GM21576 (cell line): Measurements from ENCODE around the gene FRMD4A.

Experiments
- ATAC-seq: cut with Tn5 transposase; IDR thresholded peaks from one replicate; pipeline ENCODE4 v1.9.1; 2021; ENCODE audit warnings: mild to moderate bottlenecking, moderate library complexity; ENCODE audit not compliant: unreplicated experiment

Gene FRMD4A

DNA sequence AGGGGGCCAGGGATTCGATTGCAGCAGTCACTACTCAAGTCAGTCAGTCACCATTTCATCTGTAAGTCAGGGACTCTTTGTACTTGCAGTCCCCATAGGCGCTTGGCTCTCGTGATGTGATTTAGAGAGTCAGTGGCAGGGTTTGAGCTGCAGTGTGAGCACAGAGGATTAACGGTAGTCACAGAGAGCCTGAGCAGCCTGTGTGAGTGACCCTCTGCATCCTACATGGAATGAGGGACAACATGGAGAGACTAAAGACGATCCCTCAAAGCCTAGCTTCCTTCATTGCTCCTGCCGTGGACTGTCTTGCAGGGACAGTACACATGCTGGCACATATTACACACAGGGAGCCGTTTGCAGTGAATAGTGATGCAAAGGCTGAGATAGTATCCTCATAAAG lies 687.7 kb downstream of the FRMD4A start:
- ATAC-seq, result no peak

- no peak for ATAC-seq
These were observed 688.4 kb downstream of the FRMD4A start for GRCh38 chr10:13642293-13642692.

- ATAC-seq, result no peak
These were observed 692.8 kb downstream of the FRMD4A start for GRCh38 chr10:13637894-13638293.

DNA sequence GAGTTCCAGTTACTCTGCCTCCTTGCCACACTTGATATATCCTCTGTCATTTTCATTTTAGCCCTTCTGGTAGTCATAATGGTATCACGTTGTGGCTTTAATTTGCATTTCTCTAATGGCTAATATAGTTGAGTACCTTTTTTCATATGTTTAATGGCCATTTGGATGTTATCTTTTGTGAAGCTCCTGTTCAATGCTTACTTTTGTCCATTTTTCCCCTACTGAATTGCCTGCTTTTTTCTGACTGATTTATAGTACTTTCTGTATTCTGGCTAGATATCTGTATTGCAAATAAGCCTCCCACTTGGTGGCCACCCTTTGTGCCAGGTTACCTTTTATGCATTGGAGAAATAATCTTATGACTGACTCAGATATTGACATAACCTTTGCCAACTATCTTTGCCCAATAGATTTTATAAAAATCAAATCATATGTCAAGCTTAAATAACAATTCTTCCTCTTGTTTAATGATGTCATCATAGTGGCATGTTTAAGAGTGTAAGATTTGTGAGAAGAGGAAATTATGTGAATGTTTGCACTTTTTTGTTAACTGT lies 693.3 kb downstream of the FRMD4A start:
- ATAC-seq, result no peak

DNA sequence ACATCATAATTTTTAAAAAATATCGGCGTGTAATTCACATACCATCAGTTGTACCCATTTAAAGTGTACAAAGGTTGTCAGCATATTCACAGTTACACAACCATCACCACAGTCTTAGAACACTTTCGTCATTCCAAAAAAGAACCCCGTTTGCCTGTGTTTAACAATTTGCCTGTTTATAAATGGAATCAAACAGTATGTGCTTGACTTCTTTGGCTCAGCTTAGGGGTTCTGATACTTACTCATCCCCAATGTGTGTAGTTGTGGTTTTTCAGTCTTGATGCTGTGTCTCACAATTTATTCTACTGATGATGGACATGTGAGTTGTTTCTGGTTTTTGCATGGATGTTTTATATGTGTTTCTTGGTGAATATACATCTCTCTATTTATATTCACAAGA lies 693.9 kb downstream of the FRMD4A start:
- ATAC-seq, result no peak

- no peak for ATAC-seq
These were observed 696.5 kb downstream of the FRMD4A start for GRCh38 chr10:13634207-13634606.

DNA sequence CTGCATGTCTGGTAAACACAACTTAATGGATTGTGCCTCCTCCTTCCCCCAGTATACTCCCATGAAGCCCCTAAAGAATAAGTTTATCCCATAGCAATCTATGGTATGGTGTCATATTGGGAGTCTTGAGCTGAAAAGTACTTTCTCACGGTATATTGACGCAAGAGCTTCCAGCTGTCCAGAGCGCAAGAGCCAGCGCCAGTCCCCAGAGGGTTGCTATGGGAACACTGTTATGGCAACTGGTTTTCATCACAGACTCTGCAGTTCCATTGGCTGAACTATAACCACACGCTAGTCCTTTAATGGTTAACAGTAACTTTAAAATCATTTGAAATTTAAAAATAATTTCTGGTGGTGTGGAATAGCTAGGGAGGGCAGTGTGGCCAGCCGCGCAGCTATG lies 697.0 kb downstream of the FRMD4A start:
- ATAC-seq, result no peak

DNA sequence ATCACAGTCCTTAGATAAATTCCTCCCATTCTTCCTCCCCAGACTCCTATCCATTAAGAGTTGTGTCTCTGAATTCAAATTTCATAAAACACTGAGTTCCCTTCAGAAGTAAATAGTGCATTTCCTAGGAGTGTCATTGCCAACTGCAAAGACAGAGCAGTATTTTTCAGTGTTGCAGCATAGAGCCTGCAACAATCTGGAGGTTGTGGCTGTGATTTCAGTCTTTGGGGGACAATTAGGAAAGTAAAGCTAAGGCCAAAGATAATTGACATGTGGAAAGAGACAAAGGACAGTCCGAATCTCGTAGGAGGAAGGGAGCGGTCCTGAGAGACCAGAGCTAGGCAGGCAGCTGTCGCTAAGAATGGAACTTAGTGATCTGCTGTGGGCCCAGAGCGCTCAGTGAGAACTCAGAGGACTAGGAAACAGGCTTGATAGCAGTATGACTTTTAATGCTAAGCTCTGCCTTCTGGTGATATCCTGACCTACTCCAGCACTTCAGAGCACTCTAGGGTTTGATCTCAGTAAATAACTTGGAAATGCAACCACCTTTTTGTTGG lies 697.8 kb downstream of the FRMD4A start:
- no peak for ATAC-seq

DNA sequence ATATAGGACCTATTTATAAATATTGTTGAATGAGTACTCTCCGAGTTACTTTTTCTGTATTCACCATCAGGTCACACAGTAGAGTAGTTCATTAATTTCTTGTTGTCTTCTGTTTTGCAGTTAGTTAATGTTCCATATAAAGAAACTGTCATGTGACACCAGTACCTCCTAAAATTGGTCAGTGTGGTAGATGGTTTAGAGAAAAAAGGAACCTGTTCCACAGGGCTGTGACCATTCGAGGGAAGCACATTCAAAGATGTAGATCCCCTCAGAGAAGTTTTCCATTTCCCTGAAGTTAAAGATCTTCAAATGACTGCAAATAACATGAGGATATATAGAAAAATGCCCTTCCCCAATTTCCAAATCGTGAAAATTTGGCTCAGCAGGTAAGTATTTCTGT lies 698.3 kb downstream of the FRMD4A start:
- no peak for ATAC-seq

- ATAC-seq, result no peak
These were observed 699.1 kb downstream of the FRMD4A start for GRCh38 chr10:13631594-13631993.

- ATAC-seq, result no peak
These were observed 700.5 kb downstream of the FRMD4A start for GRCh38 chr10:13630231-13630630.

DNA sequence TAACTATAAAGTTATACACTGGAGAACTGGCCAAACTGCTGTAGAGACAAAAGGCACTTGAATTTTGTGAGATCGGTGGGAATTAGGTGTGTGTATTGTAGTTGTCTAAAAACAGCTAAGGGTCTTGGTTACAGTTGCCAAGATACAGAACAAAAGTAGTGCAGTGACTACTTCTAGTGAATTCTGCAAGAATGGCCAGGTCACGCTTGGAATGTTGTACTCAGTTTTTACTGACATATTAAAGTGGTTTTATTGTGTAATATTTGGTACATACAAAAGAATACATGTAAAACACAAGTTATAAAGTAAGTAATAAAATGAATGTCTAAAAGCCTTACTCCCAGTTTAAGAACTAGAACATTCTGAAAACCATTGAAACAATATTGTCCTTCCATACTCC lies 701.6 kb downstream of the FRMD4A start:
- ATAC-seq, result no peak

- no peak for ATAC-seq
These were observed 702.1 kb downstream of the FRMD4A start for GRCh38 chr10:13628661-13629060.

DNA sequence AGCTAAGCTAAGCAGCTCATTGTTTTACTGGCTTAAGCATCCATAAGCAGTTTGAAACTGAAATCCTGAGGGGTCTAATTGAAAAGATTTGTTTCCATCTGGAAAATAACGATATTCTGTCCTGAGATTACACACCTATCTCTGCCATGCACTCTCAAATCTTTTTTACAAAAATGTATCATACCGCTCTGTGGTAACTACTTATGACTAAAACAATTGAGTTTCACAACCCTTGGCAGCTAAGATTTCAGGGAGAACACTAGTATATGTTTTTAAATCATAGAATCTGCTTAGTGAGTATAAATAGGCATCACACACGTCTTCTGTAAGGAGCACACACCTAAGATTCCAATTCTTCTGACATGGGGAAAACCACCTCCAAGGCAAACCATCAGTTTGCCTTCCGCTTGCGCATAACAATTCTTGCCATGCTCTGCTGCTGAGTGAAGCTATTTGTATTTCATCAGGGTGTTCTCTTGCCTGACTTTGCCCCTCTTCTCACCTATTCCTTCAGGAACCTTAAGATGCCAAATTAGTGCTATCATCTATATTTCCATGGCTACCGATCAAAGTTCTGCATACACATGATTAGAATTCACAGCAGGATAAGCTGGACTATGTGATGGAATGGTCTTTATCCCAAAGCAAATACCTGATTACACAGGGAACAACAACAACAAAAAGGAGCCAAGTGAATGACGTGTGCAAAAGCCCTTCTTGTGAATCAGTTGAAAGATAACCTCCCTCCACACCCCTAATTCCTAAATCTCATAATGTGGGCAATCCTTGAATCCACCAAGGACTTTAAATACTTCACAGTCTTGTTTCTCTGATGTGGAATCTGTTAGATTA lies 703.0 kb downstream of the FRMD4A start:
- ATAC-seq, result no peak

DNA sequence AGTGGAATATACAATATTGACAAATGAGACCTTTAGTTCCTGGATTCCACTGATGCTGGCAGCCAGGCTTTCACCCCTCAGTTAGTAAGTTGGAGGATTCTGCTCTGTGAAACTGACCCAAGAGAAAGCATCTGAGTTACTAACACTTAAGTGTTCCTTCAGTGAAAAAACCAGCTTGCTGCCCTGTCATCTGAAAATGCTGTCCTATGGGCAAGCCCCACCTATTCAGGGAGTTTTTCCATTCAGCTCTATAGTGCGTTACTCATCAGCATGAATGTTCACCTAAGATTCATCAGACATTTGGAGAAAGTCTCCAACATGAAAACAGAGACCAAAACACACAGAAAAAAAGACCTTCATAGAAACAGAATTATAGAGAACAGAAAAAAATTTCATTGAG lies 706.1 kb downstream of the FRMD4A start:
- no peak for ATAC-seq

GRCh38 chr10:13621931-13622330 lies 708.8 kb downstream of the FRMD4A start:
- ATAC-seq, result no peak

DNA sequence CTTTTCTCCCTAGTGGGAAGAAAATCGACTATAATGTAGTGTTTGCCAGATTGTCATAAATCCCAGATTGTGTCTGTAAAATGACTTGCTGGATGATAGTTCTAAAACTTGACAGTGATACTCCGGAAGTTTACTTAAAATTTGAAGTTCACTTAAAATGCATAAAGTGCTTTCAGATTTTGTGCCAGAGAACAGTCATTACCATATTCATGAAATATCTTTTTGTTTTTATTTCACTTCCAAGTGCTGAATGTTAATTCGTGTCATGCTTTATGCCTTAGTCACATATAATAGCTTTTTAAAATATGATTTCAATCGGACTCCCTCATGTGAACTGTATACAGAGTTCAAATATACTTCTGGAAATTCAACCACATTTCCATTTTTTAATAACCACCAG lies 713.6 kb downstream of the FRMD4A start:
- no peak for ATAC-seq

DNA sequence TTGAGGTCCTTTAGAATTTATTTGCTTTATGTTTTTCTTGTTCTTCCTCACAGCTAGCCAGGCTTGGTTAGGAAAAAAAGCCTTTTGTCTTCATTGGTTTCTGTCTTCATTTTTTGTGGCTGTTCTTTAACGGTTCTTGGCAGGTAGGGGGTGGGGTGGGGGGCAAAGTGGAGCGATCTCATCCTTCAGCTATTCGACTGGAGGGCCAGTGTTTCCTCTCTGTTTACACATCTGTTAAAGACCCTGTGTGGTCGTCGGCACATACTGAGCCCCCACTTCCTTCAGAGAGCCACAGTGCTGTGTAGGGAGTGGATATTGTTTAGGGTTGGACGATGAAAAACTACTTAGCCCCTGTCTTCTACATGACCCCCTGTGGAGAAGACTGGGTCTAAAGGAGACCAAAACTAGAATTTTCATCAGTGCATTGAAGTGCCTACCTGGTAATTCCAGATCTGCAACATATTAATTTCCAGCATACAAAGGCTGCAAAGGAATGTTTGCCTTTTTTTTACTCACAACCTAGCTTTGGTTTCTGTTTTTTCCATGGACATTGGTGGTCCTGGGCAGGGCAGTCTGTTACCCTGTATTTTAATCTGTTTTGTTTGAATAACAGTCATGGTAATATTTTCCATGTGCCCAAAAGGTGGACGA lies 714.9 kb downstream of the FRMD4A start:
- no peak for ATAC-seq

DNA sequence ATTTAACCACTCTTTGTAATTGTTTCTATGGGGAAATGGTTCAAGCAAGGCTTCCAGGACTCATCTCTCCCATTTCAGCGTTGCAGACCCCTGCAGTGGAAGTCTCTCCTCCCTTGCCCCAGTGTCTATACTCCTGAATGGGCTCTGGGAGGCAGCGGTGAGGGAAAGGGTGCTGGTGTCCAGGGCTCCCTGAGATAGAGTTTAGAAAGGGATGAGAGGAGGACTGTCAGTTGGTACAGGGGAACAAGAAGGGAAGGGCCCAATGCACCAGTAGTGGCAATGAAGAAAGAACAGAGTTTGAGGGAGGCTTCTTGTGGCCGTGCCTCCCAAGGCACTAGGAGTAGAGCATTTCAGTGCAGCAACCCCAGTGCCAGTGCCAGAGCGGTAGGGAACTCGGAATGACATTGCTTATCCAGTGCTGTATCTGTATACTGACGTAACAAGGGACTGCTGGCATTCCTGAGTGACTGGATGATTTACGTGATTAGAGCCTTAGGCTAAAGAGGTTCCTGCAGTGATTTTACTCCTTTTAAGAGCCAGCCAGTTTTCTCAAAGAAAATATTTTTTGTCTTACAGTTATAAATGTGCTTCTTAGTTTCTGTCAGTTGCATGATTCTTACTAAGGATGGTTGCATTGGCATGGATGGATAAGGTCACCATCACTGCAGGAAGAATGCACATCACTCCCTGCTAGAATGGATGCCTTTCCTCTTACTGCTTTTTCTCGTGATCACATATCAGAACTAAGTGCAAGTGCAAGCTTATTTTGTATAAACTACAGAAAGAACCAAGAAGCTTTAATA lies 716.0 kb downstream of the FRMD4A start:
- ATAC-seq, result no peak

- no peak for ATAC-seq
These were observed 717.2 kb downstream of the FRMD4A start for GRCh38 chr10:13613519-13613918.
